ENCODE results near the gene GPATCH8.

DNA sequence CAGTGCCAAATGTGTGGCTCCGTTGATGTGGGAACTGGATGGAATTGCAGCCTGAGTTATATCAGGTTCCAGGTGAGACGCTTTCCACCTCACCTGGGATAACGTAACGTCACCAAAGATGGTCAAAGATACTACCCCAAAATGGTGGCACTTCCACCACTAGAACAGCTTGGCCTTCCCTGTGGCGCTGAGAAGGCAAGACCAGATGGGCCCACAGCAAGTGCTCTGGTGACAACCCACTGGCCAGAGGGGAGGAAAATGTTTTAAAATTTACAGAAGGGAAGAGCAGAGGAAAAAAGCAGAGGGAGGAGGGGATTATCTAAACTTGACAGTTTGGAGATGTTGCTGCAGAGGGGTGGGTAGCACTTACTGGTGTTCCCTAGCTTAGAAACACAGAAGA lies 106.3 kb downstream of the GPATCH8 start:
- TF ChIP-seq CTCF (IDR thresholded peaks at IDR 0.05) (no peak), TCF12 (IDR thresholded peaks at IDR 0.05) (no peak), CHD2 (IDR thresholded peaks at IDR 0.05; ENCODE audit: low read length, partially characterized antibody) (no peak), EP300 (IDR thresholded peaks at IDR 0.05; ENCODE audit: borderline replicate concordance in 1 of 2, low read depth in 1 of 2, low read length in 1 of 2) (no peak), JUND (IDR thresholded peaks at IDR 0.05) (no peak), GATA2 (CRISPR knock-in tag; IDR thresholded peaks at IDR 0.05) (no peak)
